Colonic mucosa (tissue), 4 donors: ENCODE measurements around the gene RSPO3. TPM values are rescaled to one million over a fixed set of nuclear protein-coding genes. Genes with fewer than 3 reads are reported as not detected.
"Not testable (repeated sequence)": the region's sequence is repeated elsewhere in the genome, so short reads cannot be mapped to it uniquely, and the experiment has no call there.

Experiments used
- DNase-seq: peaks from one replicate; pipeline ENCODE4 v3.0.0-alpha.2; 2020
- H3K27ac ChIP-seq: fragments of 200-600 bp; one replicate; pipeline ENCODE4 v1.8.0; 2021
- H3K27me3 ChIP-seq: fragments of 200-600 bp; one replicate; pipeline ENCODE4 v1.8.0; 2021
- H3K36me3 ChIP-seq: fragments of 200-600 bp; one replicate; pipeline ENCODE4 v1.8.0; 2021
- H3K4me1 ChIP-seq: fragments of 200-600 bp; one replicate; pipeline ENCODE4 v1.8.0; 2021; ENCODE audit warnings: mild to moderate bottlenecking
- H3K4me3 ChIP-seq: fragments of 200-600 bp; one replicate; pipeline ENCODE4 v1.8.0; 2021
- H3K9ac ChIP-seq, 2 donors: one replicate each; pipeline ENCODE4 v1.7.0; 2013; ENCODE audit warnings: control low read depth in 2 of 2, low read depth in 2 of 2, low read length in 2 of 2
- H3K9me3 ChIP-seq: fragments of 200-600 bp; one replicate; pipeline ENCODE4 v1.8.0; 2021
- CTCF ChIP-seq: fragments of 200-600 bp; IDR thresholded peaks from one replicate; pipeline ENCODE4 v1.8.0; 2022; ENCODE audit warnings: antibody characterized with exemption, mild to moderate bottlenecking
- intact Hi-C: fragments of 100-400 bp; cut with DNase I; formaldehyde crosslinking; loops from one replicate; pipeline ENCODE4 v1.14.1; 2022
- total RNA-seq, 2 donors: library from RNA; stranded (reverse); fragmentation: NEBNext Ultra II Directional in 1 of 2; extraction: Animal tissue kit (Norgen Biotek cat#: 25700) in 1 of 2; gene quantifications; one replicate each; pipeline ENCODE4 v1.2.1, GENCODE V29; 2021
- donor health status: healthy.
- donor health status: DM: no; HTN: no; CAD: no.
- donor health status: DM: no; HTN: no; CAD: no.

RSPO3 gene
- total RNA-seq, 2 donors from 2014 or later: 1.8 to 4.4 TPM

GRCh38 chr6:127225497-127225896 lies 107.0 kb downstream of the RSPO3 start:
- no peak for DNase-seq
- H3K9me3 ChIP-seq: no peaks in the 10 kb centered on the region
- H3K36me3 ChIP-seq: no peaks in the 10 kb centered on the region
- no peaks in the 10 kb centered on the region for H3K27me3 ChIP-seq
- H3K4me1 ChIP-seq: no peaks in the 10 kb centered on the region
- no peak for TF ChIP-seq CTCF
- H3K9ac ChIP-seq: no peak overlapping the region
- intact Hi-C loops: no loop called here
- H3K4me3 ChIP-seq: no peak overlapping the region
- no peak overlapping the region for H3K27ac ChIP-seq

GRCh38 chr6:127233819-127234218 lies 115.3 kb downstream of the RSPO3 start:
- H3K4me3 ChIP-seq, H3K4me1 ChIP-seq, H3K9me3 ChIP-seq, H3K27ac ChIP-seq, H3K9ac ChIP-seq, H3K27me3 ChIP-seq, H3K36me3 ChIP-seq, intact Hi-C loops, DNase-seq: not testable (repeated sequence)

- no peaks in the 10 kb centered on the region for H3K9me3 ChIP-seq
- DNase-seq: no peak
- H3K4me3 ChIP-seq: no peak overlapping the region
- H3K9ac ChIP-seq: no peak overlapping the region
- H3K36me3 ChIP-seq: no peaks in the 10 kb centered on the region
- no peak overlapping the region for H3K27ac ChIP-seq
- H3K27me3 ChIP-seq: no peaks in the 10 kb centered on the region
- TF ChIP-seq CTCF: no peak
- no peaks in the 10 kb centered on the region for H3K4me1 ChIP-seq
- intact Hi-C loops: no loop called here
Observed at GRCh38 chr6:127243501-127243900, 125.0 kb downstream of the RSPO3 start.

Other genes with a start within 250 kb of the RSPO3 start
- 10 to 100 TPM; 17.5 to 24.3 TPM for gene RNF146, start 148.2 kb downstream of the RSPO3 start, total RNA-seq
- gene ECHDC1, start 224.9 kb downstream of the RSPO3 start, total RNA-seq: 100 to 1,000 TPM in 1 of 2 donors, 10 to 100 TPM in 1; 56.1 to 111 TPM